HG03045 (cell line): ENCODE data around the gene ZNF70.
A peak's percentile ranks its signal among the peaks of the same experiment; 100 is the strongest.
"Not testable (repeated sequence)": the region's sequence is repeated elsewhere in the genome, so short reads cannot be mapped to it uniquely, and the experiment has no call there.

ENCODE experiments used
- ATAC-seq: cut with Tn5 transposase; IDR thresholded peaks from one replicate; pipeline ENCODE4 v1.9.1; 2021; ENCODE audit warnings: mild to moderate bottlenecking, moderate library complexity; ENCODE audit not compliant: unreplicated experiment

The ZNF70 gene

DNA sequence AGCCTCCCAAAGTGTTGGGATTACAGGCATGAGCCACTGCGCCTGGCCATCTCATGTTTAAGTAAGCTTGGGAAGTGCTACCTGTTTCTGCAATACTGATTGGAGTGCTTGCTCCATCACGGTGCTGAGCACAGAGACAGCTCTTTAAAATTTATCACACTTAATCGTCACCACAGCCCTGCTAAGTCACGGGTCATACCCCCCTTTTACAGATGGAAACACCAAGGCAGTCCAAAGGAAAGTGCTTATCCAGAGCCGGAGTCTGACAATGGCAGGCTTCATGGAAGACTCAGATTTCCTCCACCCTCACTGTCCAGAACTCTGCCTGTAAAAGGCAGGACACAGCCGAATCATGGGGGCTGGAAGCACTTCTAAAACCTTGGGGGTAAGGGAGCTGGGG, 9.1 kb upstream of the ZNF70 start:
- ATAC-seq = no peak

DNA sequence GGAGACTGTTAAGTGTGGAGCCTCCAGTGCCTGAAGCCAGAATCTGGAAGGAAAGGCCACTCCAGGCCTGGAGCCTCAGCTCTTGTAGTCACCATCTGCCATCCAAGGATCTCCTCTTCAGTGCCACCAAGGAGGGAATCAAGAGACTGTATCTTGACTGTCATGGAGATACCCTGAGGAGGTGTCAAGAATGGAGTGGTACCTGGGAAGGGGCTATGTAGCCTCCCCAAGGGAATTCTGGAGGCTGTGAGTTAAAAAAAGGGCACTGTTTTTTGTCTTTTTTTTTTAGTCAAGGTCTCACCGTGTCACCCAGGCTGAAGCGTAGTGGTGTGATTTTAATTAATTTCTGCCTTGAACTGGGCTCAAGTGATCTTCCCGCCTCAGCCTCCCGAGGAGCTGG, 8.7 kb upstream of the ZNF70 start:
- ATAC-seq = no peak

DNA sequence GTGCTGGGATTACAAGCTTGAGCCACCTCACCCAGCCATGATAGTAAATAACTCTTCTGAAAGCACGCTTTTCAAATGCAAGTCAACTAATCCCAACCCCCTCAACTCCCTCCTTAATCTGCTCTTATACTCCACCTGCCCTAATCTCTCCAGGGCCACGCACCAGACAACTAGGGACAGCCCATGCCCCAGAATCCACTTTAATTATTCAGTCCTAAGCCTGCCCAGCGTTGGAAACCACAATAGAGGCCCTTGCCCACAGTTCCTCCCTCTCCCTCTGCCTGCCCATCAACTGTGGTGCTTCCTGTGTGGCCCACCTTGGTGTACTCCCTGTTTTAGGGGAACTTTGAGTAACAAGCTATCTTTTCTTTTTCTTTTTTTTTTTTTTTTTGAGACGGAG, 6.0 kb upstream of the ZNF70 start:
- ATAC-seq = no peak

DNA sequence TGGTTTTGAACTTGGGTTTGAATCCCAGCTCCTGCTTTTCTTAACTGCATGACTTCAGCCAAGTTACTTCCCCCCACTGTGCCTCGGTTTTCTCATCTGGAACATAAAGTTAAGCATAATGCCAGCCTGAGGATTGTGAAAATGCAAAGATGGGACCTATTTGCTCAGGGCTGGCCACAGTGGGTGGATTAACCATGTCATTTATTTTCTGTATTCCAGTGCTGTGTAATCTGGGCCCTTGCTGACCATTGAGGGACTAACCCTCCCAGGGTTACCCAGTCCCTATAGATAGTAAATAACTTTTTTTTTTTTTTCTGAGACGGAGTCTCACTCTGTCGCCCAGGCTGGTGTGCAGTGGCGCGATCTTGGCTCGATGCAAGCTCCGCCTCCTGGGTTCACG, 4.8 kb upstream of the ZNF70 start:
- no peak for ATAC-seq

DNA sequence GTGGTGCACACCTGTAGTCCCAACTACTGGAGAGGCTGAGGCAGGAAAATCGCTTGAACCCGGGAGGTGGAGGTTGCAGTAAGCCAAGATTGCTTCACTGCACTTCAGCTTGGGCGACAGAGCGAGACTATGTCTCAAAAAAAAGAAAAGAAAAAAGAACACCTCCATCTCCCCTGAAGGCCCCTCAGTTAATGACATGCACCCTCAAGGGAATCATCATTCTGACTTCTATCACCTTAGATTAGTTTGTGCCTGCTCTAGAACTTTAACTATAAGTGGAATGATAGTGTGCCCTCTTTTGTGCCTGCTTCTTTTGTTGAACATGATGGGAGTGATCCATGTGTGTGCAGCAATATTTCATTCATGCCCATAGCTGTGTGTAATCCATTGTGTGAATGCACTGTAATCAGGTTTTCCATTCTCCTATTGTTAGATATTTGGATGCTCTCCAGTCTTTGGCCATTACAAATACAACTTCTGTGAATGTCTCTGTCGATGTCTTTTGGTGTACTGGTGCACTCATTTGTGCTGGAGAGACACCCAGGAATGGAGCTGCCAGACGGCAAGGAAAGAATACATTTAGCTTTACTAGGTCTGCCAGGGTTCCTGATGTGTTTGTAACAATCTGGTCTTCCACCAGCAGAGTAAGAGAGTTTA, 4.2 kb upstream of the ZNF70 start:
- ATAC-seq = no peak

DNA sequence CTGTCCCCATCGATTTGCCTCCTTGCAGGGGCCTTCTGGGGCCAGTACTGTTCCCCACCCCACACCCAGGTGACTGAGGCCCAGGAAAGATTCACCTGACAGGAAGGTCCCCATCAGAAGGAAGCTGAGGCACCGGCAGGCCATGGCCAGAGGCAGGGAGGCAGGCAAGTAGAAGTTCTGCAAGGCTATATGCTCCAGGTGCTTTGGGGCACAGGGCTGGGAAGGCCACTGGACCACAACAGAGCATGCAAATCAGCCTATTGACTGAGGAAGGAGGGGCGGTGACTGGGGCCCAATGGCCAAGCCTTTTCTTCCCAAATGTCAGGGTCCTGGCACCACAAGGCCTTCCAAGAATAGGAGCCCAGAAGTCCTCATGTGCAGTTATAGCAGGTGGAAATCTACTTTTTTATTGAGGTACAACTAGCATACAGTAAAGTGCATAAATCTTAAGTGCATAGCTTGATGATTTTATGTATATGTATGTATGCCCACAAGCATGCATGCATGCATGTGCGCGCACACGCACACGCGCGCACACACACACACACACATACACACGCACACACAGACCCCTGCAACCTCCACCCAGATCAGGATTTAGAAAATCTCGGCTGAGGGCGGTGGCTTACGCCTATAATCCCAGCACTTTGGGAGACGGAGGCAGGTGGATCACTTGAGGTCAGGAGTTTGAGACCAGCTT, 3.5 kb upstream of the ZNF70 start, which contains the start of gene VPREB3:
Gene VPREB3 (minus strand): TSS at position 206 of the 700 bp plus-strand sequence. CDS start 62 bp downstream, at position 144.
- no peak for ATAC-seq

DNA sequence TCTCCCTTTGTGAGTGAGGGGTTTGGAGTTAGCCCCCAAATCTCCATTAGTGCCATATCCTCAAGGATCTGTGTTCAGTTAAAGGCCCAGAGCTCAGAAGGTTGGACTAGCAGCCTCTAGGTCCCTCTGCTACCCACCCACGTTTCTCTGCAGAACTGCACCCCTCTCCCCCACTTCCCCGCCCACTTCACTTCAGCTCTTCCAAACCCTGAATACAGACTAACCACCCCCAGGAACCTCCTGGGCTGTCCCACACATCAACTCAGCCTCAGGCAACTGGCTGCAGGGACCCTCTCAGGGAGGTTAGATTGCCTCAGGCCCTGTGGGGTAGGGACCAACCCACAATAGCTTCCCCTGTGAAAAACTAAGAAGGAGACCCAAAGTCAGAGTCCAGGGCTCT, 2.5 kb upstream of the ZNF70 start:
- no peak for ATAC-seq

DNA sequence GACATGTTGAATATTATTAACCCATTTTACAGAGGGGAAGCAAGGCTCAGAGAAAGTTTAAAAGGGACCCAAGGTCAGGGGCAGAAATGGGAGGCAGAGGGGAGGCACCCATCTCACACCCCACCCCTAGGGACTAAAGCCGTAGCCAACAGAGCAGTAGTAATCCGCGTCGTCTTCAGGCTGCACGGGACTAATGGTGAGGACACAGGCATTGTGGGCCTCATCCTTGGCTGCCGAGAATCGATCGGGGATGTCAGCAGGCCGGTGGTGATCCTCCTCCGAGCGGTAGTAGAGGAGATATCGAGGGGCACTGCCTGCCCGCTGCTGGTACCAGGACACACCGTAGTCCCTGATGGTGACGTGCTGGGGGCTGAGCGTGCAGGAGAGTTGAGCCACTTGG, 1.8 kb upstream of the ZNF70 start:
- no peak for ATAC-seq

DNA sequence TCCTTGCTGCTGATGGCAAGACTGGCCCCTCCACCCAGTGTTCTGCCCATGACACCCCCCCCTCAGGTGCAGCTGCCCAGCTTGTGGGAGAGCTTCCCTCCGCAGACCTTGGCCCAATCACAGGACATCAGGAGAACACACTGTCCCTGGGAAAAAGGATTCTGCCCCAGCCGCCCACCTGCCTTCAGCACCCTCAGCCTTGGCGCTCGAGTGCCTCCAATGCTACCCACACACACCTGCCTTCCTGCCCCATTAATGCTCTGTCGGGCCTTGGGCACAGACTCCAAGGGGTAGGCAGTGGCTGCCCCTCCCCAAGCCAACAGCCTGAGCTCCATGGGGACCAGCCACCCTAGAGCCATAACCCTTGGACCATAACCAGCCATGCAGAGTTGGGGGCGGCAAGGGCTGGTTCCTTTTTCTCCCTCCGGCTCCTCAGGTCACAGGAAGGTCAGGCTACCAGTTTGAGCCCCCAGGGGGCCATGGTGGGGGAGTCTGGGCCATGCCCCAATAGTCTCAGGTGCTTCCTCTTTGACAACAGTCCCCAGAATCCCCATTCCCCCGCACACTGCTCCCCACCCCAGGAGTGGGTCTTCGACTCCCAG, 1.3 kb upstream of the ZNF70 start:
- ATAC-seq = no peak

DNA sequence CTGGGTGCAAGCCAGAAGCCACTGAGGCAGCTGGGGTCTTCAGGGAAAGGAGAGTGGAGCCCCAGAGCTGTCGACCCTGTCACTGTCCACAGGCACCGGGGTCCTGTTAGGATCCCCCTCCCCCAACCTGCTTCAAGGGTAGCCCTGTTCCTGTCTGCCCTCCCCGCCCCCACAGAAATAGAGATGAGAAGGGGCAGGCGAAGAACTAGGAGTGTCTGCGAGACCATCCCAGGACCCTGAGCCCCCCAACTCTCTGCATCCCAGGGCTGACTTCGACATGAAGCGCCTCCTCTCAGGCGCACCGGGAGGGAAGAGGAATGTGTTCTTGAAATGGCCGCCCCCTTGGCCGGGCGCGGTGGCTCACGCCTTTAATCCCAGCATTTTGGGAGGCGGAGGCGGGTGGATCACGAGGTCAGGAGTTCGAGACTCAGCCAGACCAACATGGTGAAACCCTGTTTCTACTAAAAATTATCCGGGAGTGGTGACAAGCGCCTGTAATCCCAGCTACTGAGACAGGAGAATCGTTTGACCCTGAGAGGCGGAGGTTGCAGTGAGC, 607 bp upstream of the ZNF70 start:
- ATAC-seq = peak; percentile 18

DNA sequence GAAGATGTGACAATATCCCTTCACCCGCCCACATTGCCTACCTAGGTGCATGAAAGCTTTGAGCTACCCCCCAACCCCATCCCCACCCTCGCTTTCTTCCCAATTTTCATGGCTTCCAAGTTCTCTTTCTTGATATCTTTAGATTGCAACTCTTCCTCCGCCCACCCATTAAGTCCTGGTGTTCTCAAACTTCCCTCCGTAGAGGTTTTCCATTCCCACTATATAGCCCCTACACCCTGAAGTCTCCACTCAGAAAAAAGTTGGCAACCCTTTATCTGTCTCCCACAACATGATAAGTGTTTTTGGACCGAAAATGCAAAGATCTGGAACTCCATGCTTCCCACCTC, 572 bp downstream of the ZNF70 start:
- no peak for ATAC-seq

DNA sequence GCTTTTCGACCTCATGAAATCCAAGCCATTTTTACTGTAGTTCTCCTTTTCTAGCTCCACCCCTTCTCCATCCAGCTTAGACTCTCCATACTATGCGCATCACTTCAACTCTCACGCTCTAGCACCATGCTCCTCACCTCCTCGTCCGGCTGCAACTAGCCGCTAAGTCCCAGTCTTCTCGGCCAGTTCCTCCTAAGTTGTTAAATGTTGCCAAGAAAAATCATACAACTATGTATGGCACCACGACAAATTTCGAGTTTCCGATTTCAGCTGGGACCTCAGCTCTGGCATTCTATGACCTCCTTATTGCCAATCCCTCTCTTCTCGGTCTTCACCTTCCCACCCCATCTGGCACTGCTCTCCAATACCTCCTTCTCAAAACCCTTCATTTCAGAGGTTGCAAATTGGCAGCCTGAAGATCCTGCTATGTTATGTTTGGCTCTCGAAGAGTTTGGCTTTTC, 1.0 kb downstream of the ZNF70 start:
- no peak for ATAC-seq

DNA sequence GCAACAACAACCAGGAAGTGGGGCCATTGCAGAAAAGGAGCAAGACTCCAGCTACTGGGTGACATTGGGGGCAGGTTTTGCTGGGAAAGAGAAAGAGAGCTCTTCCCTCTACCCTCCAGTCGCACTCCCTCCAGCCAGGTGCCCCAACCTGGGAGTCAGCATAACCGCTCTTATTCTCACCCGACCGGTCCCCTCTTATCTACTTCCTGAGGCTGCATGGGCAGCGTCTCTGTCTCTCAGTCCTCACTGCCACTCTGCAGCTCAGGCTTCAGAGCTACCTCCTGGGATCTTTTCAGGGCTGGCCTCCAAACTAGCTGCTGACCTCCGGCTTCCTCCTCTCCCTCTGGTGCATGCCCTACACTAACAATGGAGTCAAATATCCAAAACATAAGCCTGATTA, 5.1 kb downstream of the ZNF70 start:
- no peak for ATAC-seq

DNA sequence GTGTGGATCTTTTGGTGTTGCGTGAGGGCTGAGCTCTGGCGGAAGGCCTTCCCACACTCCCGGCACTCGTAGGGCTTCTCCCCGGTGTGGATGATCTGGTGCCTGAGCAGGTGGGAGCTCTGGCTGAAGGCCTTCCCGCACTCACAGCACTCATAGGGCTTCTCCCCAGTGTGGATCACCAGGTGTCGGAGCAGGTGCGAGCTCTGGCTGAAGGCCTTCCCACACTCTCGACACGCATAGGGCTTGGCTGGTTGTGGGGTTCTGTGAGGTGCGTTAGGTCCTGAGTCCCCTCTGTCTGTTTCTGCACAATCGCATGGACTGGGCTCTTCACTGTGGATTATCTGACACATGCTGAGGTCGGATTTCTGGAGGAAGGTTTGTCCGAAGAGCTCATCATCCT, 6.4 kb downstream of the ZNF70 start:
- no peak for ATAC-seq

DNA sequence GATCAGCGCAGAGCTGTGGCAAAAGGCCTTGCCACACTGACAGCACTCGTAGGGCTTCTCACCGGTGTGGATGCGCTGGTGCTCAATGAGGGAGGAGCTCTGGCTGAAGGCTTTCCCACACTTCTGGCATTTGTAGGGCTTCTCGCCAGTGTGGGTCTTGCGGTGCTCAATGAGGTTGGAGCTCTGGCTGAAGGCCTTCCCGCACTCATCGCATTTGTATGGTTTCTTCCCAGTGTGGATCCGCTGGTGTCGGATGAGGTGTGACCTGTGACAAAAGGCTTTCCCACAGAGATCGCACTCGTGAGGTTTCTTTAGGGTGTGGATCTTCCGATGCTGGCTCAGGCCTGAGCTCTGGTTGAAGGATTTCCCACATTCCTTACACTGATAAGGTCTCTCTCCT, 6.9 kb downstream of the ZNF70 start:
- no peak for ATAC-seq

DNA sequence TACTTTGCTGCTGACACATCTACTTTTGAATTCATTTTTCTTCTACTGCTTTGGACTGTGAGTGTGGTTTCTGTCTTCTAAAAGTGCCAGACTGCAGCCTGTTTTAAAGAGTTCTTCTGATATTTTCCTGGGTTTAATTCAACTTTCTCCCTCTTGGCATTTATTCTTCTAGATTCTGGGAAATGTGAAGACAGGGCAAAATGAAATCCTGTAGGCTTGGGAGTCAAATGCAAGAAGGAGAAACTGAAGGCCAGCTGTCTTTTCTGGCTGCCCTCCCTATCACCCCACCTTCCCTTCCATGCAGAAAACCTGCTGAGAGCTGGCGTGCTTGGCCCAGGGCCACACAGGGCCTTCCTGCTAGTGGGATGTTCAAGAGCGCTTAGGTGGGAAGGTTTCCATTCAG, 7.6 kb downstream of the ZNF70 start:
- ATAC-seq = no peak

DNA sequence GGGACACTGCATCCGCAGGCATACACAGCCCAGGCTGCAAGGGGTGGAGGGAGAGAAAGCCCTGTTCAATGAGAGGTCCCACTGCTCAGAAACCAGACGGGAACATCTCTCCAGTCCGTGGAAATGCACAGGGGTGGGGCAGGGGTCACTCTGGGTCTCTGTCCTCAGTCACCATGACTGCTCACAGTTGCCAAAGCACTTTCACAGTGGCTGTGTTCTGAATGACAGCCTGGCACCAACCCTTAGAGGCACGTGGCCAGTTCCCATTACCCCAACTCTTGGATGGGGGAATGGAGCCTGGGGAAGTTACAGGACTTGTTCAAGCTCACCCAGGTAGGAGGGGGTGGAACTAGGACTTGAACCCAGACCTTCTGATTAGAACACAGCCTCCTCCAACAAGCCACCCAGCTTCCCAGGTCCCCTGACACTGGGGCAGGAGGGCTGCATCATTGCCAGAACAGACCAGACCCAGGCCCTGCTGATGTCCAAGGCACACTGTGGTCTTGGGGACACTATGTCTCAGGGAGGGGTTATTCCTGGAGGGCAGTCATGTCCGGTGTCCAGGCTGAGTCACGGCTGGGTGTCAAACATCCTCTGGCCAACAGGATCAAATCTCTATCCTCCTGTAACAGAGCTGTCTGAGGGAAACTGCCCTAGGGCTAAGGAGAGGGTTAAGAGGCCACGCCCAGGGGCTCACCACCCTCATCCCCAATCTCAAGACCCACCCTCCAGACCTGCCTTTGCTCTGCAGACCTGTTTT, 8.2 kb downstream of the ZNF70 start:
- ATAC-seq = no peak

DNA sequence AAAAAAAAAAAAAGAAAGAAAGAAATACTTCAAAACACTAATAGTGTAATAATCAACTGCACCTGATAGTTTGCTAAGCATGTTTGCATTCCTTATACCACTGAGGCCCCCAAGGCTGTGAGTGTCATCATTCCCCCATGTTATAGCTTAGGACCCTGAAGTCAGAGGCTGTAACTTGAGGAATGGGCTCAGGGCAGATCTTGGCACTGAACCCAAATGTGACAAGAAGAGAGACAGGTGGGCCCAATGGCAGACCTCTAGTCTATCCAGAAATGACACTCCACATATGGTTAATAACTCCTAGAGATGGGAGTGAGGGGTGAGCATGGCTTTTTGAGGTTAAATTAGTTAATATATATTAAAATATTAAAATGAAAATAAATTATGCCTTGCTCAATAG, 13.2 kb downstream of the ZNF70 start:
- ATAC-seq = no peak

DNA sequence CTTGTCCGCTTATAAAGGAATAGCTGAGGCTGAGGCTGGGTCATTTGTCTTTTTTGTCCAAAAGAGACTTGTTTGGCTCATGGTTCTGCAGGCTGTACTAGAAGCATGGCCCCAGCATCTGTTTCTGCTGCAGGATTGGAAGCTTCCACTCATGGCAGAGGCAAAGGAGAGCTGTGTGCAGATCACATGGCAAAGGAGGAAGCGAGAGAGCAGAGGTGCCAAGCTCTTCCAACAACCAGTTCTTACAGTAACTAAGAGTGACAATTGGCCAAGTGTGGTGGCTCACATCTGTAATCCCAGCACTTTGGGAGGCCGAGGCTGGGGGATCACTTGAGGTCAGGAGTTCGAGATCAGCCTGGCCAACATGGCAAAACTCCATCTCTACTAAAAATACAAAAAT, 22.8 kb downstream of the ZNF70 start:
- ATAC-seq = not testable (repeated sequence)

DNA sequence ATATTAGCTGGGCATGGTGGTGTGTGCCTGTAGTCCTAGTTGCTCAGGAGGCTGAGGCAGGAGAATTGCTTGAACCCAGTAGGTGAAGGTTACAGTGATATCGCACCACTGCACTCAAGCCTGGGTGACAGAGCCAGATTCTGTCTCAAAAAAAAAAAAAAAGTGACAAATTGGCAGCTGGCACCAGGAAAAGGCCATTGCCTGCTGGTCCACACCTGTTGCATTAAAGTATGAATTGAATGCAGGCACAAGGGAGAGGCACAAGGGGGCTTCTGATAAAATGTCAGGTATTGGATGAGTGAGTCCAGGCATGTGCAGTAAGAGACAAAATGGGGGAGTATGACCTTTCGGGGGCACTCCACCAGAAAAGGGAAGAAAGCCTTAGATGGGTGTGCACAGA, 28.2 kb downstream of the ZNF70 start:
- ATAC-seq = no peak

DNA sequence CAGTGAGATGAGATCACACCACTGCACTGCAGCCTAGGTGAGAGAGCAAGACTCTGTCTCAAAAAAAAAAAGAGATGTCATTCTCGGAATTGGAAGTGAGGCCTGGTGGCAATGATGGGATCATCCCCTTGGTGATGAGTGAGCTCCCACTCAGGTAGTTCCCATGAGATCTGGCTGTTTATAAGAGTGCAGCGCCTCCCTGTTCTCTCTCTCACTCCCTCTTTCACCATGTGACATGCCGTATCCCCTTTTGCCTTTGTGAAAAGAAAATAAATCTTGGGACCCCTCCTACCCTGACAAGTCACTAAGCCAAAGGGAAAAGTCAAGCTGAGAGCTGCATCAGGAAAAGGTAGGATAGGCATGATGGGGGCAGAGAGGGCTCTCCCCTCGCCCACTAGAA, 28.8 kb downstream of the ZNF70 start:
- no peak for ATAC-seq
